OCI-LY1 (cell line): ENCODE data around the gene SCNM1.

Experiments
- H2AFZ ChIP-seq: fragments of 200-600 bp; sonication (generic), shearing (Covaris generic); 2 replicates; pipeline ENCODE4 v1.6.0; 2014; ENCODE audit warnings: antibody characterized with exemption, mild to moderate bottlenecking, low read length
- H3F3A ChIP-seq: fragments of 200-600 bp; sonication (generic), shearing (Covaris generic); 2 replicates; pipeline ENCODE4 v1.6.0; 2014; ENCODE audit warnings: mild to moderate bottlenecking, antibody characterized with exemption, low read length, moderate library complexity; ENCODE audit not compliant: insufficient read depth
- H3K27ac ChIP-seq: fragments of 200-600 bp; sonication (generic); 2 replicates; pipeline ENCODE4 v1.5.1; 2014; ENCODE audit warnings: low read length, mixed run types, mild to moderate bottlenecking, low read depth; ENCODE audit not compliant: poor library complexity, severe bottlenecking
- H3K27me3 ChIP-seq: fragments of 200-600 bp; sonication (generic); 2 replicates; pipeline ENCODE4 v1.6.0; 2014; ENCODE audit warnings: antibody characterized with exemption, mild to moderate bottlenecking, low read length, moderate library complexity; ENCODE audit not compliant: insufficient read depth
- H3K36me3 ChIP-seq: fragments of 200-600 bp; sonication (generic); 2 replicates; pipeline ENCODE4 v1.6.1; 2014; ENCODE audit warnings: mild to moderate bottlenecking, antibody characterized with exemption, low read length, moderate library complexity, mixed read lengths; ENCODE audit not compliant: insufficient read depth
- H3K4me1 ChIP-seq: fragments of 200-600 bp; sonication (generic); 2 replicates; pipeline ENCODE4 v1.5.1; 2014; ENCODE audit warnings: mild to moderate bottlenecking, low read length, moderate library complexity; ENCODE audit not compliant: insufficient read depth, severe bottlenecking
- H3K4me2 ChIP-seq: fragments of 200-600 bp; sonication (generic), shearing (Covaris generic); 2 replicates; pipeline ENCODE4 v1.6.1; 2014; ENCODE audit warnings: low read length
- H3K4me3 ChIP-seq: fragments of 200-600 bp; sonication (generic); 2 replicates; pipeline ENCODE4 v1.5.1; 2014; ENCODE audit warnings: low read length, low read depth, mild to moderate bottlenecking, mixed read lengths; ENCODE audit not compliant: poor library complexity, severe bottlenecking
- H3K79me2 ChIP-seq: fragments of 200-600 bp; shearing (Covaris generic); 2 replicates; pipeline ENCODE4 v1.6.1; 2016; ENCODE audit warnings: mixed run types, low read length, mixed read lengths; ENCODE audit not compliant: insufficient read depth
- H3K9ac ChIP-seq: fragments of 200-600 bp; sonication (generic), shearing (Covaris generic); 2 replicates; pipeline ENCODE4 v1.6.1; 2014; ENCODE audit warnings: mild to moderate bottlenecking, low read length, mixed read lengths
- H3K9me2 ChIP-seq: fragments of 200-600 bp; sonication (generic), shearing (Covaris generic); 2 replicates; pipeline ENCODE4 v1.6.1; 2014; ENCODE audit warnings: low read depth, mild to moderate bottlenecking, low read length, mixed read lengths
- H3K9me3 ChIP-seq: fragments of 200-600 bp; shearing (Covaris generic); 2 replicates; pipeline ENCODE4 v1.6.1; 2014; ENCODE audit warnings: low read length, mixed read lengths
- H4K20me1 ChIP-seq: fragments of 200-600 bp; sonication (generic), shearing (Covaris generic); 2 replicates; pipeline ENCODE4 v1.6.0; 2016; ENCODE audit warnings: mild to moderate bottlenecking, low read length; ENCODE audit not compliant: insufficient read depth
- EZH2 ChIP-seq: fragments of 200-600 bp; sonication (generic), shearing (Covaris generic); IDR thresholded peaks from 2 replicates; pipeline ENCODE4 v1.8.0; 2017; ENCODE audit warnings: borderline replicate concordance, mixed run types, mild to moderate bottlenecking, antibody characterized with exemption, low read length, moderate library complexity, mixed read lengths
- TF ChIP-seq, protein P1 (sequence below): fragments of 200-600 bp; sonication (generic), shearing (Covaris generic); IDR thresholded peaks from 2 replicates; pipeline ENCODE4 v1.5.1; 2017; ENCODE audit warnings: mild to moderate bottlenecking, antibody characterized with exemption, low read length, moderate library complexity, mixed read lengths

Gene SCNM1

DNA sequence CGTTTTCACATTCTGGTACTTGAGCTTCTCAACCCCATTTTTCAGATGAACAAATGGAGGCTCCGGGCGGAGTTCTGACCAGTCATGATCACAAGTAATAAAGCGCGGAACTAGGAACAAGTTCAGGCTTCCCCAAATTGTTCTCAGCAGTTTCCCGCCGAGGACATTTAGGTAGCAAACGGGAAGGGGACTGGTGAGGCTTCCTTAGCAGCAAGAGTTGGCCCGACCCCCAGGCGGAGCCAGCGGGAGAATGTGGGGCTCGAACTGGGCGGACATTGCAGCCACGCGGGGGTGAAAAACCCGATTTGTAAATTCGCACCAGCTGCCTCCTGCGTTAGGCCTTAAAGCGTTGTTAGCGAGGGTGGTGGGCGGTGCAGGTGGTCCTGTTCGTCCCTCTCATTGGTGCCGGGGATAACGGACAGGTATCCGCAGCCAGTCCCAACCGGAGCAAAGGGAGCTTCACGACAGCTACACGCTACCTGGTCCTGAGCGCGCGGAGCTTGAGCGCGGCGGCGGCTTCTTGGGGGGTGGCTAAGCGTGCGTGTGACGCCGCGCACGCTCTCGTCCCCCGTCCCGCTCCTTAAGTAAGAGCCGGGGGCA, 34.9 kb upstream of the SCNM1 start:
- Histone ChIP-seq H3K4me3 (peak overlapping the region; percentile 41), H4K20me1 (no peaks in the 10 kb centered on the region), H3K4me2 (peak overlapping the region; percentile 42), H3F3A (no peaks in the 10 kb centered on the region), H3K27ac (no peak overlapping the region), H3K79me2 (no peaks in the 10 kb centered on the region), H3K36me3 (no peaks in the 10 kb centered on the region), H3K9me3 (no peaks in the 10 kb centered on the region), H3K27me3 (no peaks in the 10 kb centered on the region; the same call in 1 of the 2 replicates), H2AFZ (no peak overlapping the region), H3K9ac (peak overlapping the region; percentile 33; the same call in 1 of the 2 replicates), H3K9me2 (no peaks in the 10 kb centered on the region), H3K4me1 (peaks cover 15% of the 10 kb centered on the region)
- no peak for TF ChIP-seq EZH2
- TF ChIP-seq, protein P1, sequence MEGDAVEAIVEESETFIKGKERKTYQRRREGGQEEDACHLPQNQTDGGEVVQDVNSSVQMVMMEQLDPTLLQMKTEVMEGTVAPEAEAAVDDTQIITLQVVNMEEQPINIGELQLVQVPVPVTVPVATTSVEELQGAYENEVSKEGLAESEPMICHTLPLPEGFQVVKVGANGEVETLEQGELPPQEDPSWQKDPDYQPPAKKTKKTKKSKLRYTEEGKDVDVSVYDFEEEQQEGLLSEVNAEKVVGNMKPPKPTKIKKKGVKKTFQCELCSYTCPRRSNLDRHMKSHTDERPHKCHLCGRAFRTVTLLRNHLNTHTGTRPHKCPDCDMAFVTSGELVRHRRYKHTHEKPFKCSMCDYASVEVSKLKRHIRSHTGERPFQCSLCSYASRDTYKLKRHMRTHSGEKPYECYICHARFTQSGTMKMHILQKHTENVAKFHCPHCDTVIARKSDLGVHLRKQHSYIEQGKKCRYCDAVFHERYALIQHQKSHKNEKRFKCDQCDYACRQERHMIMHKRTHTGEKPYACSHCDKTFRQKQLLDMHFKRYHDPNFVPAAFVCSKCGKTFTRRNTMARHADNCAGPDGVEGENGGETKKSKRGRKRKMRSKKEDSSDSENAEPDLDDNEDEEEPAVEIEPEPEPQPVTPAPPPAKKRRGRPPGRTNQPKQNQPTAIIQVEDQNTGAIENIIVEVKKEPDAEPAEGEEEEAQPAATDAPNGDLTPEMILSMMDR: no peak

DNA sequence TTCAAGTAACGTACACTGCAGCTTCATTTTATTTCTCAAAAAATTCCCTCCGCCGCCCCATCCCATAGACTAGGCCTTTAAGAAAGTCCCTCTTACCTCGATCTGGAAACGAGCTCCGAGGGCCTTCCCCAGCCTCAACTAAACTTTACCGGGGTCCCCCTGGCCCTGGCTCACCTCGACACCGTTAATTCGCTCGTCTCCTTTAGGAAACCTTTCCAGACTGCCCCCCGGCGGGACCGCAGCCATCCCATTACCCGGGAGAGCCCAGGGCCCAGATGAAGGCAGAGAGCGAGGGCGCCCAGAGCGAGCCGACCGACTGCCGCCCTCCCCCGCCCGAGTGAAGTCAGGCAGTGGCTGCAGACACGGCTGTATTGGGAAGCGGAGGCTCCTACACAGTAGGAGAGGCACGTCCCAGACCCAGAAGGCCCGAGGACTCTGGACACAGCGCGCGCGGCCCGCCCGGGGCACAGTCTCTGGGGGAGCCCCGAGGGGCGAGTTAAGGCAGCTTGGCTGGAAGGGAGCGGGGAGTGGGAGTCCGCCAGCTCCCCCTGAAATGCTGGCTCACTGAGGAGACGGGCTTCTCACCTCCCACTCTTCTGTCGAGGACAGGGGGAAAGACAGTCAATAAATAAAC, 34.1 kb upstream of the SCNM1 start:
- peak overlapping the region; percentile 28; the same call in 1 of the 2 replicates for H3K9ac ChIP-seq
- H3K4me3 ChIP-seq: peak overlapping the region; percentile 41
- no peaks in the 10 kb centered on the region for H3K9me3 ChIP-seq
- H3K36me3 ChIP-seq: no peaks in the 10 kb centered on the region
- H3K4me1 ChIP-seq: peaks cover 15% of the 10 kb centered on the region
- no peaks in the 10 kb centered on the region for H4K20me1 ChIP-seq
- peak overlapping the region; percentile 42 for H3K4me2 ChIP-seq
- no peak overlapping the region for H3K27ac ChIP-seq
- H3K79me2 ChIP-seq: no peaks in the 10 kb centered on the region
- H3F3A ChIP-seq: no peaks in the 10 kb centered on the region
- no peak for TF ChIP-seq EZH2
- TF ChIP-seq, protein P1: no peak
- H3K9me2 ChIP-seq: no peaks in the 10 kb centered on the region
- no peaks in the 10 kb centered on the region; the same call in 1 of the 2 replicates for H3K27me3 ChIP-seq
- H2AFZ ChIP-seq: no peak overlapping the region

DNA sequence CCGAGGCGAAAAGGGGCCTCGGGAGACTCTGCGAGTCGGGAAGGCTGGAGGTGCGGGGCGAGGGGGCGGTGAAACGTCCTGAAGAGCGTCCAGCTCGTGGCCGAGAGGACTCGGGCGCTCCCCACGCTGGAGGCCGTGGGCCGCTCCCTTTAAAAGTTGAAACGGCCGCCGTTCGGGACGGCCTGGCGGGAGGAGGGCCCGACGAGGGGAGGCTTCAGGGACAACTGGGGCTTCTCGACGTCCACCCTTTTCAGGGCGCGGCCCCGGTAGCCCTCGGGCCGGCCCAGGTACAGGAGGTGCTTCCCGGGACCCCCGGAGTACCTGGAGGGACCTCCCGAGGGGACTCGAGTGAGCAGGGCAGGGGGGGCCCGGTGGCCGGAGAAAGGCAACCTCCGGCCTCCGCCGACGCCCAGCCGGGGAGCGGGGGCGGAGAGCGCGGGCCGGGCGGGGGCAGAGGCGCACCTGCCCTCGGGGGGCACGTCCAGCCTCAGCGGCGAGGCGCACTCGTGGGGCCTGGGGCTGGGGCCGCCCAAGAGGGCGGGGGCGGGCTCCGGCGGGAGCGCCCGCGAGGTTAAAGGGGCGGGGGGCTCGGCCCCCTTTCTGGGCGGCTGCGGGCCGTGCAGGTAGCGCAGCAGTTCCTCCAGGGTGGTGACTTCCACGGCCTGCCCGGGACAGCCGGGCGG, 33.5 kb upstream of the SCNM1 start:
- Histone ChIP-seq H3K36me3 (no peaks in the 10 kb centered on the region), H3K9ac (no peak overlapping the region), H3K27ac (no peak overlapping the region), H2AFZ (no peak overlapping the region), H3K9me2 (no peaks in the 10 kb centered on the region), H3K4me1 (peaks cover 15% of the 10 kb centered on the region), H3K79me2 (no peaks in the 10 kb centered on the region), H4K20me1 (no peaks in the 10 kb centered on the region), H3F3A (no peaks in the 10 kb centered on the region), H3K27me3 (no peaks in the 10 kb centered on the region; the same call in 1 of the 2 replicates), H3K4me2 (no peak overlapping the region), H3K9me3 (no peaks in the 10 kb centered on the region), H3K4me3 (no peak overlapping the region)
- TF ChIP-seq EZH2: no peak
- TF ChIP-seq, protein P1: no peak
